Measurements from ENCODE around the gene PACS2.

PACS2 gene

DNA sequence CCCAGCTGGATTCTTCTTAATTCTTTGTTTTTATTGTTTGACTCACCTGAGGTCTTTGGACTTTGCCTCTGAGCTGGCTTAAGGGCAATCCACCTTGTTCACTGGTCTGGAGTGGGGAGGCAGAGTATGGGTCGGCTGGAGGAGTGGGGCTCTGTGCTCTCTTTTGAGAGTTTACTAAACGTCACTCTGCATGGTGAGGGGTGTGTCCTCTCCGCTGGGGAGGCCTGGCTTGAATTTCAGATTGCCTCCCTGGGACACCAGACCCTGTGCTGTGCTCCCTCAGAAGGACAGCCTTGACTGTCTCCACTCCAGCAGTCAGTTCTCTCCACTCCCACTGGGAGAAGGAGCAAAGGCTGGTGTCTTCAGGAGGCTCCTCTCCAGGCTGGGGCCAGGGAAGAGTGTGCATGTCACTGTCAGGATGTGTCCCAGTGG, 103.2 kb downstream of the PACS2 start:
- H4K5ac ChIP-seq (ENCODE audit: low read length) = no peak overlapping the region
- H3K4me3 ChIP-seq (ENCODE audit: low read length) = no peak overlapping the region
- H3K27me3 ChIP-seq (ENCODE audit: insufficient read depth, low read length, poor library complexity) = peaks cover 2% of the 10 kb centered on the region
- H2BK15ac ChIP-seq (replicated peaks; ENCODE audit: low read depth) = no peak overlapping the region
- no peak overlapping the region for H3K4ac ChIP-seq (ENCODE audit: low read depth, low read length)
- no peak overlapping the region for H3K56ac ChIP-seq (ENCODE audit: low read length)
- peaks cover 4% of the 10 kb centered on the region for H3K4me1 ChIP-seq (ENCODE audit: control insufficient read depth, low read depth, low read length)
- H3K36me3 ChIP-seq (ENCODE audit: control insufficient read depth, insufficient read depth, low read length) = no peaks in the 10 kb centered on the region
- H3K23ac ChIP-seq (ENCODE audit: low read length) = no peak overlapping the region
- no CpG with 5 or more reads among the region's 3 CpGs for WGBS (ENCODE audit: extremely low coverage, insufficient coverage, low lambda C conversion rate)
- no peak overlapping the region for H3K9ac ChIP-seq (ENCODE audit: low read length)
- H2AK5ac ChIP-seq (ENCODE audit: low read length) = no peak overlapping the region
- H3K79me1 ChIP-seq (ENCODE audit: low read length) = peaks cover 7% of the 10 kb centered on the region
- no peak overlapping the region for H3K18ac ChIP-seq (ENCODE audit: low read length)
- no peak for DNase-seq
- H3K27ac ChIP-seq (ENCODE audit: low read depth, low read length) = no peak overlapping the region
- peaks cover 25% of the 10 kb centered on the region for H3K79me2 ChIP-seq (ENCODE audit: control insufficient read depth, insufficient read depth, low read length)
- H2BK5ac ChIP-seq (ENCODE audit: low read length) = no peak overlapping the region
- H3K4me2 ChIP-seq (ENCODE audit: low read length) = no peak overlapping the region
- no peak overlapping the region for H4K8ac ChIP-seq (ENCODE audit: low read depth, low read length)
- H2BK120ac ChIP-seq (ENCODE audit: low read depth, low read length) = no peak overlapping the region

GRCh38 chr14:105418269-105419194, 104.0 kb downstream of the PACS2 start:
- Histone ChIP-seq H2BK120ac (ENCODE audit: low read depth, low read length) (no peak overlapping the region), H3K4ac (ENCODE audit: low read depth, low read length) (no peak overlapping the region), H2AK5ac (ENCODE audit: low read length) (no peak overlapping the region), H3K4me2 (ENCODE audit: low read length) (peak overlapping the region; percentile 83), H3K9ac (ENCODE audit: low read length) (peak overlapping the region; percentile 91), H2BK15ac (replicated peaks; ENCODE audit: low read depth) (no peak overlapping the region), H3K18ac (ENCODE audit: low read length) (no peak overlapping the region), H2BK5ac (ENCODE audit: low read length) (no peak overlapping the region), H3K36me3 (ENCODE audit: control insufficient read depth, insufficient read depth, low read length) (no peaks in the 10 kb centered on the region), H4K8ac (ENCODE audit: low read depth, low read length) (no peak overlapping the region), H3K27ac (ENCODE audit: low read depth, low read length) (no peak overlapping the region), H4K5ac (ENCODE audit: low read length) (no peak overlapping the region), H3K4me3 (ENCODE audit: low read length) (no peak overlapping the region), H3K56ac (ENCODE audit: low read length) (peak overlapping the region; percentile 96), H3K79me2 (ENCODE audit: control insufficient read depth, insufficient read depth, low read length) (peaks cover 33% of the 10 kb centered on the region), H3K79me1 (ENCODE audit: low read length) (peaks cover 10% of the 10 kb centered on the region), H3K27me3 (ENCODE audit: insufficient read depth, low read length, poor library complexity) (peaks cover under 1% of the 10 kb centered on the region), H3K23ac (ENCODE audit: low read length) (no peak overlapping the region), H3K4me1 (ENCODE audit: control insufficient read depth, low read depth, low read length) (peaks cover 4% of the 10 kb centered on the region)
- DNase-seq = no peak
- no CpG with 5 or more reads among the region's 19 CpGs for WGBS (ENCODE audit: extremely low coverage, insufficient coverage, low lambda C conversion rate)

- H3K4me3 ChIP-seq (ENCODE audit: low read length) = peak within 1 kb of the TSS; percentile 88
- peaks cover 10% of the 10 kb centered on the region for H3K79me1 ChIP-seq (ENCODE audit: low read length)
- H4K5ac ChIP-seq (ENCODE audit: low read length) = no peak within 1 kb of the TSS
- peak; percentile 38 for DNase-seq
- H3K23ac ChIP-seq (ENCODE audit: low read length) = peak within 1 kb of the TSS; percentile 94
- H3K4me2 ChIP-seq (ENCODE audit: low read length) = peak within 1 kb of the TSS; percentile 98
- no peaks in the 10 kb centered on the region for H3K27me3 ChIP-seq (ENCODE audit: insufficient read depth, low read length, poor library complexity)
- H4K8ac ChIP-seq (ENCODE audit: low read depth, low read length) = no peak within 1 kb of the TSS
- H3K79me2 ChIP-seq (ENCODE audit: control insufficient read depth, insufficient read depth, low read length) = peaks cover 39% of the 10 kb centered on the region
- no peak within 1 kb of the TSS for H2BK15ac ChIP-seq (replicated peaks; ENCODE audit: low read depth)
- H2BK120ac ChIP-seq (ENCODE audit: low read depth, low read length) = peak within 1 kb of the TSS; percentile 86
- peak within 1 kb of the TSS; percentile 97 for H3K18ac ChIP-seq (ENCODE audit: low read length)
- peak within 1 kb of the TSS; percentile 82 for H2AK5ac ChIP-seq (ENCODE audit: low read length)
- H3K36me3 ChIP-seq (ENCODE audit: control insufficient read depth, insufficient read depth, low read length) = no peaks in the 10 kb centered on the region
- H3K4ac ChIP-seq (ENCODE audit: low read depth, low read length) = peak within 1 kb of the TSS; percentile 96
- H2BK5ac ChIP-seq (ENCODE audit: low read length) = peak within 1 kb of the TSS; percentile 50
- peak within 1 kb of the TSS; percentile 96 for H3K56ac ChIP-seq (ENCODE audit: low read length)
- peaks cover 4% of the 10 kb centered on the region for H3K4me1 ChIP-seq (ENCODE audit: control insufficient read depth, low read depth, low read length)
- H3K9ac ChIP-seq (ENCODE audit: low read length) = peak within 1 kb of the TSS; percentile 98
- H3K27ac ChIP-seq (ENCODE audit: low read depth, low read length) = peak within 1 kb of the TSS; percentile 38
- WGBS (ENCODE audit: extremely low coverage, insufficient coverage, low lambda C conversion rate) = no CpG with 5 or more reads among the region's 96 CpGs
Observed at GRCh38 chr14:105419195-105420091, 104.9 kb downstream of the PACS2 start, which contains the start of gene MTA1. MTA1 (plus strand) TSS chr14:105419827; CDS start chr14:105420036, 209 bp downstream.

- H4K8ac ChIP-seq (ENCODE audit: low read depth, low read length) = no peak overlapping the region
- peak overlapping the region; percentile 94 for H3K56ac ChIP-seq (ENCODE audit: low read length)
- H2AK5ac ChIP-seq (ENCODE audit: low read length) = peak overlapping the region; percentile 65
- H3K18ac ChIP-seq (ENCODE audit: low read length) = peak overlapping the region; percentile 97
- DNase-seq = no peak
- no peak overlapping the region for H2BK5ac ChIP-seq (ENCODE audit: low read length)
- no peak overlapping the region for H4K5ac ChIP-seq (ENCODE audit: low read length)
- H3K4me2 ChIP-seq (ENCODE audit: low read length) = peak overlapping the region; percentile 98
- no CpG with 5 or more reads among the region's 67 CpGs for WGBS (ENCODE audit: extremely low coverage, insufficient coverage, low lambda C conversion rate)
- peak overlapping the region; percentile 98 for H3K9ac ChIP-seq (ENCODE audit: low read length)
- H3K79me1 ChIP-seq (ENCODE audit: low read length) = peaks cover 14% of the 10 kb centered on the region
- H3K36me3 ChIP-seq (ENCODE audit: control insufficient read depth, insufficient read depth, low read length) = no peaks in the 10 kb centered on the region
- peak overlapping the region; percentile 96 for H3K4ac ChIP-seq (ENCODE audit: low read depth, low read length)
- peaks cover 47% of the 10 kb centered on the region for H3K79me2 ChIP-seq (ENCODE audit: control insufficient read depth, insufficient read depth, low read length)
- H3K4me3 ChIP-seq (ENCODE audit: low read length) = peak overlapping the region; percentile 88
- H3K4me1 ChIP-seq (ENCODE audit: control insufficient read depth, low read depth, low read length) = peaks cover 4% of the 10 kb centered on the region
- H3K27me3 ChIP-seq (ENCODE audit: insufficient read depth, low read length, poor library complexity) = no peaks in the 10 kb centered on the region
- H2BK120ac ChIP-seq (ENCODE audit: low read depth, low read length) = peak overlapping the region; percentile 86
- H3K23ac ChIP-seq (ENCODE audit: low read length) = peak overlapping the region; percentile 94
- no peak overlapping the region for H2BK15ac ChIP-seq (replicated peaks; ENCODE audit: low read depth)
- H3K27ac ChIP-seq (ENCODE audit: low read depth, low read length) = peak overlapping the region; percentile 38
Observed at GRCh38 chr14:105420101-105420973, 105.8 kb downstream of the PACS2 start.
